Measurements from ENCODE around the gene IL3RA.
"Not testable (repeated sequence)": the region's sequence is repeated elsewhere in the genome, so short reads cannot be mapped to it uniquely, and the experiment has no call there.

IL3RA gene

GRCh38 chrX:1336331-1336943 is at the start of gene IL3RA:
Gene IL3RA (plus strand): TSS chrX:1336785. CDS start chrX:1341766, 4,981 bp downstream.
- DNase-seq: no peak

GRCh38 chrX:1289535-1289934 is 47.0 kb upstream of the IL3RA start:
- no peak for DNase-seq

GRCh38 chrX:1291110-1291740 is 45.4 kb upstream of the IL3RA start:
- no peak for DNase-seq

GRCh38 chrX:1292575-1293290 is 43.9 kb upstream of the IL3RA start:
- DNase-seq: no peak

GRCh38 chrX:1294301-1295067 is 42.1 kb upstream of the IL3RA start:
- no peak for DNase-seq

- DNase-seq: no peak
Observed at GRCh38 chrX:1295550-1295949, 41.0 kb upstream of the IL3RA start.

- DNase-seq: not testable (repeated sequence)
Observed at GRCh38 chrX:1297591-1297990, 39.0 kb upstream of the IL3RA start.

GRCh38 chrX:1300449-1300848 is 36.1 kb upstream of the IL3RA start:
- DNase-seq: no peak

- no peak for DNase-seq
Observed at GRCh38 chrX:1305411-1305810, 31.2 kb upstream of the IL3RA start.

- no peak for DNase-seq
Observed at GRCh38 chrX:1306909-1307625, 29.5 kb upstream of the IL3RA start.

- DNase-seq: no peak
Observed at GRCh38 chrX:1307626-1308340, 28.8 kb upstream of the IL3RA start.

GRCh38 chrX:1308476-1308875 is 28.1 kb upstream of the IL3RA start:
- no peak for DNase-seq

- DNase-seq: not testable (repeated sequence)
Observed at GRCh38 chrX:1308917-1309316, 27.7 kb upstream of the IL3RA start.

GRCh38 chrX:1313788-1314187 is 22.8 kb upstream of the IL3RA start:
- DNase-seq: no peak

- DNase-seq: no peak
Observed at GRCh38 chrX:1316527-1316926, 20.1 kb upstream of the IL3RA start.

- DNase-seq: no peak
Observed at GRCh38 chrX:1321674-1322073, 14.9 kb upstream of the IL3RA start.

- no peak for DNase-seq
Observed at GRCh38 chrX:1322393-1322792, 14.2 kb upstream of the IL3RA start.

GRCh38 chrX:1323315-1323714 is 13.3 kb upstream of the IL3RA start:
- DNase-seq: peak; percentile 54

GRCh38 chrX:1325515-1326116 is 11.0 kb upstream of the IL3RA start:
- no peak for DNase-seq

GRCh38 chrX:1327651-1328304 is 8.8 kb upstream of the IL3RA start:
- DNase-seq: no peak

- no peak for DNase-seq
Observed at GRCh38 chrX:1330605-1331004, 6.0 kb upstream of the IL3RA start.
